K562 (cell line): Measurements from ENCODE around the gene MED31. TPM values are rescaled to one million over a fixed set of nuclear protein-coding genes. Genes with fewer than 3 reads are reported as not detected.
"Not testable (repeated sequence)": the region's sequence is repeated elsewhere in the genome, so short reads cannot be mapped to it uniquely, and the experiment has no call there.

Experiments
- ATAC-seq: fragments of 200-7000 bp; cut with Tn5 transposase; 3 replicates; pipeline ENCODE4 v1.9.1; 2020; ENCODE audit warnings: moderate library complexity
- BruUV-seq: library from RNA; stranded (reverse); fragments of 400-500 nt; replicated peaks from 2 replicates; lab custom pipeline; 2021; lab: Mats Ljungman, UMichigan
- CTCF ChIA-PET: fragments of 300-600 bp; formaldehyde crosslinking; extraction: SDS; loops from one replicate; lab custom pipeline; 2021; ENCODE audit warnings: low intra/inter-chr PET ratio; lab: Yijun Ruan, JAX
- POLR2A ChIA-PET: fragments of 300-600, 350-650 bp; sonication (Branson Sonifier 250); formaldehyde crosslinking; extraction: SDS; loops from one replicate; lab custom pipeline; 2021; ENCODE audit warnings: antibody characterized with exemption, inconsistent platforms; lab: Yijun Ruan, JAX
- DNase-seq, 4 experiments: peaks; one replicate each; pipeline versions ENCODE4 v3.0.0 to v3.0.0-alpha.2; 2011 to 2018; ENCODE audit warnings: low spot score in 3 of 4, mixed read lengths in 3 of 4; ENCODE audit errors: extremely low read depth in 1 of 4
- FAIRE-seq: peaks from 2 replicates; lab custom pipeline; 2011; peaks lifted over from hg19 to GRCh38; lab: Jason Lieb, UNC
- H2AFZ ChIP-seq: 2 replicates; pipeline ENCODE4 v1.6.0; 2011; ENCODE audit warnings: low read depth, low read length, control low read depth, inconsistent platforms
- H3K27ac ChIP-seq: fragments of 200-600 bp; 3 replicates; pipeline ENCODE4 v1.8.0; 2011; ENCODE audit warnings: low read depth, mild to moderate bottlenecking, control low read depth, inconsistent platforms, low read length, moderate library complexity, mixed read lengths; ENCODE audit errors: extremely low read depth
- H3K27me3 ChIP-seq, 2 experiments: fragments of 300-600 bp in 1 of 2; 2 replicates in 1 of 2; 3 replicates in 1 of 2; pipeline versions ENCODE4 v1.6.0 to v1.8.0; 2011; ENCODE audit warnings: inconsistent platforms in 2 of 2, low read length in 2 of 2, mild to moderate bottlenecking in 1 of 2, mixed read lengths in 1 of 2, moderate library complexity in 1 of 2; ENCODE audit not compliant: control insufficient read depth in 2 of 2, insufficient read depth in 2 of 2
- H3K36me3 ChIP-seq: fragments of 300-600 bp; 3 replicates; pipeline ENCODE4 v1.8.0; 2011; ENCODE audit warnings: mild to moderate bottlenecking, low read length, inconsistent platforms; ENCODE audit not compliant: control insufficient read depth, insufficient read depth
- H3K4me1 ChIP-seq, 2 experiments: fragments of 200-600 bp in 1 of 2; replicated peaks in 1 of 2; 2 replicates in 1 of 2; 3 replicates in 1 of 2; pipeline versions ENCODE4 v1.5.1 to v1.8.0; 2011; ENCODE audit warnings: inconsistent platforms in 2 of 2, low read length in 2 of 2, mild to moderate bottlenecking in 1 of 2, mixed read lengths in 1 of 2, moderate library complexity in 1 of 2; ENCODE audit not compliant: control insufficient read depth in 2 of 2, insufficient read depth in 2 of 2
- H3K4me2 ChIP-seq: 2 replicates; pipeline ENCODE4 v1.6.1; 2011; ENCODE audit warnings: low read length, control low read depth, inconsistent platforms, mixed read lengths; ENCODE audit not compliant: insufficient read depth
- H3K4me3 ChIP-seq: fragments of 200-600 bp; sonication (generic), shearing (Covaris generic); 2 replicates; pipeline ENCODE4 v1.5.1; 2016; ENCODE audit warnings: control low read depth, inconsistent platforms
- H3K79me2 ChIP-seq: fragments of 200-600 bp; 3 replicates; pipeline ENCODE4 v1.8.0; 2011; ENCODE audit warnings: low read length, inconsistent platforms; ENCODE audit not compliant: control insufficient read depth, insufficient read depth
- H3K9ac ChIP-seq, 2 experiments: 2 replicates each; pipeline versions ENCODE4 v1.6.0 to v1.6.1; 2011; ENCODE audit warnings: low read depth in 2 of 2, low read length in 2 of 2, control low read depth in 1 of 2, inconsistent platforms in 1 of 2, mild to moderate bottlenecking in 1 of 2, mixed read lengths in 1 of 2; ENCODE audit not compliant: insufficient read depth in 1 of 2
- H3K9me1 ChIP-seq: one replicate; pipeline ENCODE4 v1.6.0; 2011; ENCODE audit warnings: inconsistent platforms, mild to moderate bottlenecking, low read length, moderate library complexity; ENCODE audit not compliant: control insufficient read depth, insufficient read depth
- H3K9me3 ChIP-seq: replicated peaks from 2 replicates; pipeline ENCODE4 v1.5.1; 2011; ENCODE audit warnings: low read depth, low read length, inconsistent platforms; ENCODE audit not compliant: control insufficient read depth, insufficient read depth
- H4K20me1 ChIP-seq: replicated peaks from 2 replicates; pipeline ENCODE4 v1.6.1; 2011; ENCODE audit warnings: low read length, inconsistent platforms, mixed read lengths; ENCODE audit not compliant: control insufficient read depth, insufficient read depth
- CREB3 ChIP-seq: fragments of 450-650 bp; conservative IDR thresholded peaks from 2 replicates; pipeline ENCODE4 v1.6.1; 2016; ENCODE audit warnings: missing genetic modification characterization, low read depth, mild to moderate bottlenecking, missing compliant biosample characterization, moderate library complexity
- NEUROD1 ChIP-seq: fragments of 150-350 bp; IDR thresholded peaks from 2 replicates; pipeline ENCODE4 v1.6.1; 2014; ENCODE audit warnings: borderline replicate concordance, low read length, low read depth; ENCODE audit not compliant: partially characterized antibody
- NFE2 ChIP-seq: IDR thresholded peaks from 2 replicates; pipeline ENCODE4 v1.6.1; 2014; ENCODE audit warnings: antibody characterized with exemption, low read depth
- NUFIP1 ChIP-seq: fragments of 450-650 bp; IDR thresholded peaks from 2 replicates; pipeline ENCODE4 v1.6.1; 2018; ENCODE audit not compliant: partially characterized antibody
- POU5F1 ChIP-seq: fragments of 150-350 bp; IDR thresholded peaks from 2 replicates; pipeline ENCODE4 v1.6.1; 2014; ENCODE audit warnings: borderline replicate concordance, low read length, low read depth, mild to moderate bottlenecking; ENCODE audit not compliant: partially characterized antibody
- PTBP1 ChIP-seq: fragments of 200-400 bp; formaldehyde crosslinking; IDR thresholded peaks from 2 replicates; pipeline ENCODE4 v1.6.1; 2017; ENCODE audit warnings: low read depth, low read length
- RFX1 ChIP-seq: fragments of 450-650 bp; IDR thresholded peaks from 2 replicates; pipeline ENCODE4 v1.6.1; 2016; ENCODE audit warnings: mild to moderate bottlenecking, moderate library complexity
- TCF3 ChIP-seq: sonication (generic); formaldehyde crosslinking; IDR thresholded peaks from 2 replicates; pipeline ENCODE4 v1.4.0; 2020; ENCODE audit warnings: mild to moderate bottlenecking, missing genetic modification reagents
- XRCC3 ChIP-seq: fragments of 450-650 bp; IDR thresholded peaks from 2 replicates; pipeline ENCODE4 v1.6.1; 2017; ENCODE audit warnings: mild to moderate bottlenecking, moderate library complexity
- ZNF41 ChIP-seq: fragments of 250-450 bp; sonication (Bioruptor Pico); conservative IDR thresholded peaks from 2 replicates; pipeline ENCODE4 v1.4.0; 2020; ENCODE audit warnings: mild to moderate bottlenecking
- ZNF785 ChIP-seq: fragments of 250-450 bp; sonication (Bioruptor Pico); IDR thresholded peaks from 2 replicates; pipeline ENCODE4 v1.4.0; 2020; ENCODE audit warnings: mild to moderate bottlenecking
- WGBS: fragments of 100-300 bp; shearing (Covaris generic); methylation state at CpG from one replicate; pipeline ENCODE4 v1.1.6; 2016; ENCODE audit warnings: low coverage, mixed read lengths; ENCODE audit not compliant: insufficient coverage; ENCODE audit errors: missing lambda C conversion rate; 5-methylcytosine and 5-hydroxymethylcytosine counted together
- in situ Hi-C: fragments of 300-500 bp; cut with MboI; formaldehyde crosslinking; loops from 4 replicates; pipeline ENCODE4 v1.15.0; 2018; ENCODE audit warnings: inconsistent platforms, mixed read lengths
- intact Hi-C: fragments of 100-400 bp; cut with micrococcal nuclease; formaldehyde crosslinking; loops from 2 replicates; pipeline ENCODE4 v1.14.2; 2022
- polyA plus RNA-seq, 8 experiments: library from polyadenylated mRNA; depleted of rRNA in 4 of 8; stranded (reverse) in 5 of 8; unstranded in 3 of 8; fragments of >200 nt; fragmentation: Nextera tagmentation in 2 of 8; fragmentation: Illumina TruSeq in 1 of 8; extraction: Ambion mirVana in 2 of 8; extraction: Trizol in 1 of 8; gene quantifications; 2 replicates each; pipeline versions ENCODE4 v1.2.1 to v1.2.3, GENCODE V29; 2011 to 2014; ENCODE audit warnings: inconsistent platforms in 1 of 8, missing spikeins in 1 of 8
- total RNA-seq, 7 experiments: library from RNA; depleted of rRNA in 6 of 7; stranded (reverse); fragments of >200 nt in 6 of 7; fragmentation: Illumina TruSeq in 2 of 7; extraction: Trizol in 2 of 7; gene quantifications; 2 replicates each; pipeline versions ENCODE4 v1.2.1 to v1.2.3, GENCODE V29; 2011 to 2021; ENCODE audit warnings: low replicate concordance in 1 of 7
- TF ChIP-seq, protein P1 (sequence below), 2 experiments: fragments of 150-350 bp in 1 of 2; IDR thresholded peaks; 2 replicates each; pipeline ENCODE4 v1.6.1; 2012 to 2016; ENCODE audit warnings: low read depth in 2 of 2, low read length in 2 of 2, mild to moderate bottlenecking in 1 of 2, moderate library complexity in 1 of 2

MED31 gene
- total and polyA plus RNA-seq, 9 of the 15 experiments (the other 6 are each of a cell fraction or from before 2014, with no cell fraction given) = 6.4 to 39.9 (median 14.6) TPM

DNA sequence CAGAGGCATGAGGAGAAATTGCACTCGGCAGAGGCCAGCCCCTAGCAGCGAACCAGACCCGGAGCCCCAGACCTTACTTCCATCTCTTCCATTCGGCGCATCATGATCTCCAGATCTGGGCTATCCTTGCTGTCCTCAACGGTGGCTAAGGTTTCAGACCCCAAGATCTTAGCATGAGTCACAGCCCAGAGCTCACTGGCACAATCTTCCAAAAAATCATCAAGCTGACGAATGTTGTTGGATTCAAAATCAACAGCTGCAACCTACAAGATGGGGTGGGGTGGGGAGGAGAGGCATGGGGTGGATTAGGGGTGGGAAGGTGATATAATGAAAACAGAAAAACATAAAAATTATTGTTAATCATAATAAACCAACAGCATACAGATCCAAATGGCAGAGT is 55.3 kb downstream of the MED31 start:
- no peaks in the 10 kb centered on the region for H3K9me3 ChIP-seq
- WGBS = 85% methylated on average over 6 of the region's 7 CpGs
- no peaks in the 10 kb centered on the region for H3K79me2 ChIP-seq
- ATAC-seq = no peak
- H3K4me3 ChIP-seq = no peak overlapping the region
- H3K27ac ChIP-seq = no peak overlapping the region
- H3K27me3 ChIP-seq = no peaks in the 10 kb centered on the region
- H4K20me1 ChIP-seq = no peaks in the 10 kb centered on the region
- H2AFZ ChIP-seq = no peak overlapping the region
- peaks cover 0 to 12% of the 10 kb centered on the region in 2 experiments; a peak in 2 of 5 replicates for H3K4me1 ChIP-seq
- no peak for FAIRE-seq
- no TSS peak for BruUV-seq
- TF ChIP-seq TCF3 (no peak), NUFIP1 (no peak), CREB3 (tag) (no peak), NEUROD1 (no peak), ZNF41 (CRISPR knock-in tag) (no peak), ZNF785 (CRISPR knock-in tag) (no peak), NFE2 (no peak), XRCC3 (no peak), POU5F1 (no peak), PTBP1 (no peak), RFX1 (no peak)
- TF ChIP-seq, protein P1, sequence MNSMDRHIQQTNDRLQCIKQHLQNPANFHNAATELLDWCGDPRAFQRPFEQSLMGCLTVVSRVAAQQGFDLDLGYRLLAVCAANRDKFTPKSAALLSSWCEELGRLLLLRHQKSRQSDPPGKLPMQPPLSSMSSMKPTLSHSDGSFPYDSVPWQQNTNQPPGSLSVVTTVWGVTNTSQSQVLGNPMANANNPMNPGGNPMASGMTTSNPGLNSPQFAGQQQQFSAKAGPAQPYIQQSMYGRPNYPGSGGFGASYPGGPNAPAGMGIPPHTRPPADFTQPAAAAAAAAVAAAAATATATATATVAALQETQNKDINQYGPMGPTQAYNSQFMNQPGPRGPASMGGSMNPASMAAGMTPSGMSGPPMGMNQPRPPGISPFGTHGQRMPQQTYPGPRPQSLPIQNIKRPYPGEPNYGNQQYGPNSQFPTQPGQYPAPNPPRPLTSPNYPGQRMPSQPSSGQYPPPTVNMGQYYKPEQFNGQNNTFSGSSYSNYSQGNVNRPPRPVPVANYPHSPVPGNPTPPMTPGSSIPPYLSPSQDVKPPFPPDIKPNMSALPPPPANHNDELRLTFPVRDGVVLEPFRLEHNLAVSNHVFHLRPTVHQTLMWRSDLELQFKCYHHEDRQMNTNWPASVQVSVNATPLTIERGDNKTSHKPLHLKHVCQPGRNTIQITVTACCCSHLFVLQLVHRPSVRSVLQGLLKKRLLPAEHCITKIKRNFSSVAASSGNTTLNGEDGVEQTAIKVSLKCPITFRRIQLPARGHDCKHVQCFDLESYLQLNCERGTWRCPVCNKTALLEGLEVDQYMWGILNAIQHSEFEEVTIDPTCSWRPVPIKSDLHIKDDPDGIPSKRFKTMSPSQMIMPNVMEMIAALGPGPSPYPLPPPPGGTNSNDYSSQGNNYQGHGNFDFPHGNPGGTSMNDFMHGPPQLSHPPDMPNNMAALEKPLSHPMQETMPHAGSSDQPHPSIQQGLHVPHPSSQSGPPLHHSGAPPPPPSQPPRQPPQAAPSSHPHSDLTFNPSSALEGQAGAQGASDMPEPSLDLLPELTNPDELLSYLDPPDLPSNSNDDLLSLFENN (IDR thresholded peaks at IDR 0.05; ENCODE audit: low read depth in 2 of 2, low read length in 2 of 2) = no peak
- in situ Hi-C loops = no loop called here
- H3K9ac ChIP-seq = no peak overlapping the region
- no peak overlapping the region for H3K4me2 ChIP-seq
- intact Hi-C loops = no loop called here
- H3K9me1 ChIP-seq = no peaks in the 10 kb centered on the region
- DNase-seq = no peak
- CTCF ChIA-PET = no interaction called here
- POLR2A ChIA-PET = no interaction called here
- peaks cover 49% of the 10 kb centered on the region for H3K36me3 ChIP-seq

DNA sequence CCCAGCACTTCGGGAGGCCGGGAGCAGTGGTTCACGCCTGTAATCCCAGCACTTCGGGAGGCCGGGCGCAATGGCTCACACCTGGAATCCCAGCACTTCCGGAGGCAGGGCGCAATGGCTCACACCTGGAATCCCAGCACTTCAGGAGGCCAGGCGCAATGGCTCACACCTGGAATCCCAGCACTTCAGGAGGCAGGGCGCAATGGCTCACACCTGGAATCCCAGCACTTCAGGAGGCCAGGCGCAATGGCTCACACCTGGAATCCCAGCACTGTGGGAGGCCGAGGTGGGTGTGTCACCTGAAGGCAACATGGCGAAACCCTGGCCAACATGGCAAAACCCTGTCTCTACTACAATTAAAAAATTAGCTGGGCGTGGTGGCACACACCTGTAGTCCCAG is 58.0 kb downstream of the MED31 start:
- H2AFZ ChIP-seq, CTCF ChIA-PET, DNase-seq, H3K27ac ChIP-seq, H3K4me3 ChIP-seq, H3K4me1 ChIP-seq, FAIRE-seq, H3K9ac ChIP-seq, H3K79me2 ChIP-seq, ATAC-seq, POLR2A ChIA-PET, H3K4me2 ChIP-seq, BruUV-seq, H3K9me1 ChIP-seq, H4K20me1 ChIP-seq, in situ Hi-C loops, H3K9me3 ChIP-seq, intact Hi-C loops, H3K27me3 ChIP-seq: not testable (repeated sequence)
- 97% methylated on average over 9 of the region's 14 CpGs for WGBS
- peaks cover 50% of the 10 kb centered on the region for H3K36me3 ChIP-seq
